TTC549 (cell line): Measurements from ENCODE around the gene LRRC55.
"Not testable (repeated sequence)": the region's sequence is repeated elsewhere in the genome, so short reads cannot be mapped to it uniquely, and the experiment has no call there.

Experiments used
- FAIRE-seq: peaks from 2 replicates; lab custom pipeline; 2012; peaks lifted over from hg19 to GRCh38; lab: Jason Lieb, UNC

Gene LRRC55

GRCh38 chr11:57162179-57162898 lies 19.4 kb upstream of the LRRC55 start:
- FAIRE-seq, result no peak

- no peak for FAIRE-seq
Measured at GRCh38 chr11:57163160-57163868, 18.4 kb upstream of the LRRC55 start.

- FAIRE-seq, result no peak
Measured at GRCh38 chr11:57164317-57164716, 17.4 kb upstream of the LRRC55 start.

- FAIRE-seq, result no peak
Measured at GRCh38 chr11:57167125-57167846, 14.5 kb upstream of the LRRC55 start.

- not testable (repeated sequence) for FAIRE-seq
Measured at GRCh38 chr11:57169732-57170313, 11.9 kb upstream of the LRRC55 start.

GRCh38 chr11:57172031-57172430 lies 9.7 kb upstream of the LRRC55 start:
- no peak for FAIRE-seq

GRCh38 chr11:57174656-57175055 lies 7.1 kb upstream of the LRRC55 start:
- FAIRE-seq, result no peak

GRCh38 chr11:57175478-57175877 lies 6.3 kb upstream of the LRRC55 start:
- no peak for FAIRE-seq

- no peak for FAIRE-seq
Measured at GRCh38 chr11:57178334-57178733, 3.4 kb upstream of the LRRC55 start.

GRCh38 chr11:57179681-57180080 lies 2.1 kb upstream of the LRRC55 start:
- no peak for FAIRE-seq

- no peak for FAIRE-seq
Measured at GRCh38 chr11:57180081-57180561, 1.6 kb upstream of the LRRC55 start.

GRCh38 chr11:57180964-57181363 lies 789 bp upstream of the LRRC55 start:
- FAIRE-seq, result no peak

GRCh38 chr11:57182896-57183295 lies 1.1 kb downstream of the LRRC55 start:
- FAIRE-seq, result no peak

- no peak for FAIRE-seq
Measured at GRCh38 chr11:57190548-57190947, 8.8 kb downstream of the LRRC55 start.

GRCh38 chr11:57191311-57192219 lies 9.8 kb downstream of the LRRC55 start:
- FAIRE-seq, result no peak

- no peak for FAIRE-seq
Measured at GRCh38 chr11:57192316-57192715, 10.6 kb downstream of the LRRC55 start.

GRCh38 chr11:57196596-57196995 lies 14.8 kb downstream of the LRRC55 start:
- no peak for FAIRE-seq

GRCh38 chr11:57197762-57198161 lies 16.0 kb downstream of the LRRC55 start:
- FAIRE-seq, result no peak

- FAIRE-seq, result no peak
Measured at GRCh38 chr11:57199330-57199729, 17.6 kb downstream of the LRRC55 start.

GRCh38 chr11:57200917-57201316 lies 19.2 kb downstream of the LRRC55 start:
- FAIRE-seq, result no peak

GRCh38 chr11:57202281-57202680 lies 20.5 kb downstream of the LRRC55 start:
- FAIRE-seq, result no peak

- FAIRE-seq, result no peak
Measured at GRCh38 chr11:57203359-57203758, 21.6 kb downstream of the LRRC55 start.
